ENCODE results near the gene SKOR1.

Gene SKOR1

DNA sequence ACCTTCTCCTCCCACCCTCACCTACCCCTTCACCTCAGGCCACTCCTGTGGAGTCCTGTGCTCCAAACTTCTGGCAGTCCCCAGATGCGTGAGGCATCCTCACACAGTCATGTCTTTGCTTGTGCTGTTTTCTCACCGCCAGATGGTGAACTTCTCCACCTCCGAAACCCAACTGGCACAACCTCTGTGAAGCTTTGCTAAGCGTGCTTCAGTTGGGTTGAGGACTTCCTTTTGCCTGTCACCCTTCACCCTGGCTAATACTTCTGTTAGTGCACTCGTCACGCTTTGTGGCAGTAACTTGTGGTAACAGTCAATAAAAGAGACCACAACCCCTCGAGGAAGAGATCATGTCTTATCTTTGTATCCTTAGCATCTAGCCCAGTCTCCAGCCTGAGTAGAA is 42.0 kb upstream of the SKOR1 start:
- H3K27me3 ChIP-seq (ENCODE audit: low read depth, low read length), result no peaks in the 10 kb centered on the region
- H3K4me3 ChIP-seq (ENCODE audit: low read depth in 1 of 2, low read length in 2 of 2), result no peak overlapping the region
- no peaks in the 10 kb centered on the region for H3K4me1 ChIP-seq (ENCODE audit: control insufficient read depth in 1 of 2, insufficient read depth in 2 of 2, low read length in 2 of 2)
- no peak overlapping the region for H3K27ac ChIP-seq (ENCODE audit: low read length)
- no peaks in the 10 kb centered on the region for H3K9me3 ChIP-seq (ENCODE audit: control insufficient read depth in 1 of 2, low read length in 2 of 2)
- peaks cover 0 to 10% of the 10 kb centered on the region in 2 donors for H3K36me3 ChIP-seq (ENCODE audit: control insufficient read depth in 1 of 2, insufficient read depth in 2 of 2, low read length in 2 of 2)

DNA sequence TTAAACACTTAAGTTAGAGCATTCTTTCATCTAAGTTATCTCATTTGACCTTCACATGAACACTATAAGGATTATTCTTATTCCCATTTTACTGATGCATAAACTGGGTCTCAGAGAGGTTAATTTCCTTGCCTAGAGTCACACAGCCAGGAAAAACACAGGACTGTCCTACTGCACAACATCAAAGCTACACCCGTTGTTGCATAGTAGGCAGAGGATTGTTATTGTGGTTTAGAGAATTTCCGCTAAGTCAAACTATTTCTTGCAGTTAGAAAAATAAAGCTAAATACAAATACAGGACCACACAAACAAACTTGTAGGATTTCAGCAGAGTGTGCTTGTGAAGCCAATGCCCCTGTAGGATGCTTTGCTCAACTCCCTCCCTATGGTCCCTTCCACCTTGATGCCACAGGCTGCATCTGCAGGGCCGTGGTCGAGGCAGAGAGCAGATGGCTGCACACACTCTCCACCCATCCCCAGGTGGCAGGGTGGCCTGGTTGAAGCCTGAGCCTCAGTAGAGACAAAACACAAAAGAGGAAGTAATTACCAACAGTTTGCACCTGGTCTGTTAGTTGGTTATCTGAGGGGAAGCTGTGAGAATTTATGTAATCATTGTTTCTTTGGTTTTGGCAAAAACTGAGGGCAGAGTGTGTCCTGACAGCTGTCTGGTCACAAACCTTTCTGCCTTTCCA is 41.1 kb upstream of the SKOR1 start:
- Histone ChIP-seq H3K27ac (ENCODE audit: low read length) (no peak overlapping the region), H3K9me3 (ENCODE audit: control insufficient read depth in 1 of 2, low read length in 2 of 2) (no peaks in the 10 kb centered on the region), H3K4me3 (ENCODE audit: low read depth in 1 of 2, low read length in 2 of 2) (no peak overlapping the region), H3K27me3 (ENCODE audit: low read depth, low read length) (no peaks in the 10 kb centered on the region), H3K4me1 (ENCODE audit: control insufficient read depth in 1 of 2, insufficient read depth in 2 of 2, low read length in 2 of 2) (no peaks in the 10 kb centered on the region), H3K36me3 (ENCODE audit: control insufficient read depth in 1 of 2, insufficient read depth in 2 of 2, low read length in 2 of 2) (peaks cover 0 to 10% of the 10 kb centered on the region in 2 donors)

DNA sequence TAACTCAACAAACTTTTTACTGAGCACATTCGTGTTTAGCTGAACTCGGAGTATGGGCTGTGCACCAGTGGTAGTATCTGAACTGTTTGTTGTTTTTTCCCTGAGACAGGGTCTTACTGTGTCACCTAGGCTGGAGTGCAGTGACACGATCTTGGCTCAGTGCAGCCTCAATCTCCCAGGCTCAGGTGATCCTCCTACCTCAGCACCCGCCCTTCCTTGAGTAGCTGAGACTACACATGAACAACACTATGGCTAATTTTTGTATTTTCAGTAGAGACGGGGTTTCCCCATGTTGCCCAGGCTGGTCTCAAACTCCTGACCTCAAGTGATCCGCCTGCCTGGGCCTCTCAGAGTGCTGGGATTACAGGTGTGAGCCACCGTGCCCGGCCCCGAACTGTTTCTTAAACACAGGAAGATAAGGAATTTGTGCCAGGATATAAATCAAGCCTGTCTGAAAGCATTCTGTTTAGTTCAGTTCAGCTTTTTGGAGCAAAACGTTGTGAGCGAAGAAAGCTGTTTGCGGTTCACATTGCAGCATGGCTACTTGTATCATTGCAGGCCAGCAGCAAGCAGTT is 40.4 kb upstream of the SKOR1 start:
- H3K27me3 ChIP-seq (ENCODE audit: low read depth, low read length), result no peaks in the 10 kb centered on the region
- peaks cover 0 to 10% of the 10 kb centered on the region in 2 donors for H3K36me3 ChIP-seq (ENCODE audit: control insufficient read depth in 1 of 2, insufficient read depth in 2 of 2, low read length in 2 of 2)
- no peaks in the 10 kb centered on the region for H3K9me3 ChIP-seq (ENCODE audit: control insufficient read depth in 1 of 2, low read length in 2 of 2)
- no peak overlapping the region for H3K27ac ChIP-seq (ENCODE audit: low read length)
- no peak overlapping the region for H3K4me3 ChIP-seq (ENCODE audit: low read depth in 1 of 2, low read length in 2 of 2)
- H3K4me1 ChIP-seq (ENCODE audit: control insufficient read depth in 1 of 2, insufficient read depth in 2 of 2, low read length in 2 of 2), result no peaks in the 10 kb centered on the region

DNA sequence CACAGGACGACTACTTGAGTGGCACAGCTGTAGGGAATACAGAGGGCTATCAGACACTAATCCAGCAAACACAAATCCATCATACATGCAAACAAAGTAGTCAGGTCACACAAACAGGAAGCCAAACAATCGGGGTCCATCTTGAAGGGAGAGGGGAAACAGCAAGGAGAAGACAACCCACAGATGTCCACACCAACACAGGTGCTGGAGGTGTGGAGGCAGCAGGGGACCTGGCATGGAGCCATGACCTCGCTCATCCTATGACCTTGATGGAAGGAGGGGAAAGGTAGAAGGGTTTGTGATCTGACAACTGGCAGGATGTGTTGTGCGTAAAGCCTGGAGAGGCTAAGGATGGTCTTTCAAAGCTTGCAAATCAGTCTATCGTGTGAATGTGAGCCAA is 39.9 kb upstream of the SKOR1 start:
- Histone ChIP-seq H3K9me3 (ENCODE audit: control insufficient read depth in 1 of 2, low read length in 2 of 2) (no peaks in the 10 kb centered on the region), H3K27ac (ENCODE audit: low read length) (no peak overlapping the region), H3K4me3 (ENCODE audit: low read depth in 1 of 2, low read length in 2 of 2) (no peak overlapping the region), H3K4me1 (ENCODE audit: control insufficient read depth in 1 of 2, insufficient read depth in 2 of 2, low read length in 2 of 2) (no peaks in the 10 kb centered on the region), H3K36me3 (ENCODE audit: control insufficient read depth in 1 of 2, insufficient read depth in 2 of 2, low read length in 2 of 2) (peaks cover 0 to 10% of the 10 kb centered on the region in 2 donors), H3K27me3 (ENCODE audit: low read depth, low read length) (no peaks in the 10 kb centered on the region)

DNA sequence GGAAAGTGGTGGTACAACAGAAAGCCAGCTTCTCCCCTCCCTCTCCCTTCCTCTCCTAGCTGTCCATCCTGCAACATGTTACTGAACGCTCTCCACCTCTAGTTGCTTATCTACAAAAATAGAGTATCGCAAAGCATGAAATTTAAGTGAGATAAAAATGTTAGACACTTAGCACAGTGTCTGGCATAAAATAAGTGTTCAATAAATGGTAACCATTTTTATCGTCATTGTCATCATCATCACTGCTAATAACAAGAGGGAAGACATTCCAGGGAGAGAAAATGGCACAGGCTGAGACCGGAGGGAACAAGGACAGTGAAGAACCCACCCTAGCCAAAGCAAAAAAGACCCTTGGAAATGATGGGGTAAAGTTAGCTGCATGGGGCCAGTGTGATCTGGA is 38.7 kb upstream of the SKOR1 start:
- Histone ChIP-seq H3K27me3 (ENCODE audit: low read depth, low read length) (no peaks in the 10 kb centered on the region), H3K27ac (ENCODE audit: low read length) (no peak overlapping the region), H3K36me3 (ENCODE audit: control insufficient read depth in 1 of 2, insufficient read depth in 2 of 2, low read length in 2 of 2) (peaks cover 0 to 16% of the 10 kb centered on the region in 2 donors), H3K4me1 (ENCODE audit: control insufficient read depth in 1 of 2, insufficient read depth in 2 of 2, low read length in 2 of 2) (no peaks in the 10 kb centered on the region), H3K9me3 (ENCODE audit: control insufficient read depth in 1 of 2, low read length in 2 of 2) (no peaks in the 10 kb centered on the region), H3K4me3 (ENCODE audit: low read depth in 1 of 2, low read length in 2 of 2) (no peak overlapping the region)

DNA sequence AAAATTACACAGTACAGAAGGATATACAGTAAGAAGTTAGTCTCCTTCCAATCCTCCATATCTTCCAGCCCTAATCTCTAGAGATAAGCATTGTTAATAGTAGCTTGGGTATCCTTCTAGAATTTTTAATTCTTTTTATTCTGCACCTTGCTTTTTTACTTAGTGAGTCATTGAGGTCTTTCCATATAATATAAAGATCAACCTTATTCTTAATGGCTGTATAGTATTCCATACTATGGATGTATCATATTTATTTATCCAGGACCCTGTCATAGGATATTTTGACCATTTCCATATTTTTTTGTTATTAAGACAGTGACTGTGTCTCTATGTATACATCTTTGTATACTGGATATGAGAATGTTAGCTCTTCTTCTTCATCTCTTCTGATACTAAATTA is 36.3 kb upstream of the SKOR1 start:
- Histone ChIP-seq H3K4me3 (ENCODE audit: low read depth in 1 of 2, low read length in 2 of 2) (no peak overlapping the region), H3K27me3 (ENCODE audit: low read depth, low read length) (no peaks in the 10 kb centered on the region), H3K36me3 (ENCODE audit: control insufficient read depth in 1 of 2, insufficient read depth in 2 of 2, low read length in 2 of 2) (peaks cover 0 to 9% of the 10 kb centered on the region in 2 donors), H3K4me1 (ENCODE audit: control insufficient read depth in 1 of 2, insufficient read depth in 2 of 2, low read length in 2 of 2) (no peaks in the 10 kb centered on the region), H3K27ac (ENCODE audit: low read length) (no peak overlapping the region), H3K9me3 (ENCODE audit: control insufficient read depth in 1 of 2, low read length in 2 of 2) (no peaks in the 10 kb centered on the region)

DNA sequence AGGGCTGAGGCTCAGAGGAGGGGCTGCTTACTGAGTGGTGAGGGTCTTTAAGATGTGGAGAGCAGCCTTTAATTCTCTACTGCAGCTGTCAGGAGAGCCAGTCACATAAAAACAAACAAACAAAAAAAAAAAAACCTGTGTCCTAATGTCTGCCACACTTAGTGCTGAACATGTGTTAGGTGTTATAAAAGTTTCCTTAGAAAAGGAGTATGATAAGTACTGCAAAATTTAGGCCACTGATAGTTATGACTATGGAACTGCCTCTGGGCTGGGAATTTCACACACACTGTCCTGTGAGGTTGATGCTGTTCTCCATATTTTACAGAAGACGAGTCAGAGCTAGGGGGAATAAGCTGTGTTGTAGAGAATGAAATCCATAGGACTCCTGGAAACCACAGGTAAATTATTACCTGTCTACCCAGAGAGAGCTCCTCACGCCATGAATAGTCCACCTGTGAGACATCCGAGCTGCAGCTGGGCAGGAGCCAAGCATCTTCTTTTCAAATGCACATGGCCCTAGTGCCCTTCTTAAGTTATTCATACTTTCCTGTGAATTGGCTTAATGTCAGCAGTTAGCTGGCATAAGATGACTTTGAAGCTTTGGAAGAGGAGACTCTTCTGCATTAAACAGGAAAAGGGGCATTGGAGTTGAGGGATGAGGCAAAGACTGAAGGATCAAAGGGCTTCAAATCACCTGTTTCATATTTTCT is 34.5 kb upstream of the SKOR1 start:
- no peak overlapping the region for H3K27ac ChIP-seq (ENCODE audit: low read length)
- no peak overlapping the region for H3K4me3 ChIP-seq (ENCODE audit: low read depth in 1 of 2, low read length in 2 of 2)
- no peaks in the 10 kb centered on the region for H3K4me1 ChIP-seq (ENCODE audit: control insufficient read depth in 1 of 2, insufficient read depth in 2 of 2, low read length in 2 of 2)

DNA sequence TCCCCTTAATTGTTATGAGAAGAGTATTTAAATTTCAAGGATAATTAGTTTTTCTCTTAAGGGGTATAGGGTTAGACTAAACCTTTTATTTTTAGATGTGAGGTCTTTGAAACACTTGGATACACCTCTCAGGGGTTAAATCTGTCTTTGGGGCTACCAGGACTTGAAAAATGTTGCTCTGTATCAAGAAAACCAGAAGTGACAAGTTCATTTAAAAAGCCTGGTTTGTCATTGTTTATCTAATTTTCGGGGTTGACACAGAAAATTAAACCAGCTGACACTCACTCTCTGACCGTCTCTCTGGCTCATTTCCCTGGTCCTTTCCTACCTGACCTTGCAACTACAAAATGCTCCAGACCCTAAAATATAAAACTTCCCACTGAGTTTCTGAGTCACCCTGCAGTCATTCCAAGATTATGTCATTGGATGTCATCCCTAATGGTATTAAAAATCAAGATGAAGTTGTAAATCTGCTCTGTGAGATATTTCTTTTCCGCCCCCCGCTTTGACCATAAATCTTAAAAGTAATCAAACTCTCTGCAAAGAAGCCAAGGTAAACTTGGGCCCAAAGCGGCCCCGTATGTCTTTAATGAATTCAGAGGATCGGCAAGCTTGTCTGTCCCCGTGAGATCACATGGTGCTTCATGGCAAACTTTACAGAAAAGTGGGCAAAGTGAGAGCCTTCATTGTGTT is 32.9 kb upstream of the SKOR1 start:
- H3K27me3 ChIP-seq (ENCODE audit: low read depth, low read length), result no peaks in the 10 kb centered on the region
- no peaks in the 10 kb centered on the region for H3K4me1 ChIP-seq (ENCODE audit: control insufficient read depth in 1 of 2, insufficient read depth in 2 of 2, low read length in 2 of 2)
- no peak overlapping the region for H3K27ac ChIP-seq (ENCODE audit: low read length)
- peaks cover 5 to 11% of the 10 kb centered on the region in 2 donors for H3K9me3 ChIP-seq (ENCODE audit: control insufficient read depth in 1 of 2, low read length in 2 of 2)
- H3K4me3 ChIP-seq (ENCODE audit: low read depth in 1 of 2, low read length in 2 of 2), result no peak overlapping the region
- H3K36me3 ChIP-seq (ENCODE audit: control insufficient read depth in 1 of 2, insufficient read depth in 2 of 2, low read length in 2 of 2), result peaks cover 0 to 21% of the 10 kb centered on the region in 2 donors

More for the DNA sequence above, 34.5 kb upstream of the SKOR1 start:
- no peaks in the 10 kb centered on the region for H3K27me3 ChIP-seq (ENCODE audit: low read depth, low read length)
- peaks cover 0 to 17% of the 10 kb centered on the region in 2 donors for H3K36me3 ChIP-seq (ENCODE audit: control insufficient read depth in 1 of 2, insufficient read depth in 2 of 2, low read length in 2 of 2)
- H3K9me3 ChIP-seq (ENCODE audit: control insufficient read depth in 1 of 2, low read length in 2 of 2), result peaks cover 5 to 11% of the 10 kb centered on the region in 2 donors

DNA sequence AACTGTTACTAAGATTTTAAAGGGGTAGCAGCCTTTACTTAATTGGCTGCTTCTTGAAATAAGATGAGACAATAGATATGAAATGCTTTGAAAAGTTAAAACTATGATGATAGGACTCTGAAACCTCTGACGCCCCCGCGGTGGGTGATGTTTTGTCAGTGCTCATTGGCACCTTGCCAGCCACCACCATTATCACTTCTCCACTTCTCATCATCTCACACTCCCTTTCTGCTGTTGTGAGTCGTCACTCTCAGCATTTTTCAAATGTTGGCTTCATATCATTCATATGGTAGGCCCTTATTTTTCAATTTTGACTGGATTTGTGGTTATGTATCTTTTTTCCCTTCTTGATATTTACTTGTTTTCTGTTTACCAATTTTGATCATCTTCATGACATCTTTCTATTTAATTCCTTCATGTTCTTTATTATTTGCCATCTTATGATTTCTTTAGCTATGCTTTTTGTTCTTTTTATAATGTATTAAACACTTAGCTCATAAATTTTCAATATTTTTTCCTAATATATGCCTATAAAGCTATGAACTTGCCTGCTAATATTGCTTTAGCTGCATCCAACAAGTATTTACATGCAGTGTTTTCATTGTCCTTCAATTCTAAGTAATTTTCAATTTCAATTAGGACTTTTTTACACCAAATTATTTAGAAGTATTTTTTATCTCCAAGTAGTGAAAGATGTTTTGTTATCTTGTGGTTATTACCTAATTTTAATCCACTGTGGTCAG is 30.3 kb upstream of the SKOR1 start:
- H3K36me3 ChIP-seq (ENCODE audit: control insufficient read depth in 1 of 2, insufficient read depth in 2 of 2, low read length in 2 of 2), result peaks cover 0 to 21% of the 10 kb centered on the region in 2 donors
- no peaks in the 10 kb centered on the region for H3K27me3 ChIP-seq (ENCODE audit: low read depth, low read length)

DNA sequence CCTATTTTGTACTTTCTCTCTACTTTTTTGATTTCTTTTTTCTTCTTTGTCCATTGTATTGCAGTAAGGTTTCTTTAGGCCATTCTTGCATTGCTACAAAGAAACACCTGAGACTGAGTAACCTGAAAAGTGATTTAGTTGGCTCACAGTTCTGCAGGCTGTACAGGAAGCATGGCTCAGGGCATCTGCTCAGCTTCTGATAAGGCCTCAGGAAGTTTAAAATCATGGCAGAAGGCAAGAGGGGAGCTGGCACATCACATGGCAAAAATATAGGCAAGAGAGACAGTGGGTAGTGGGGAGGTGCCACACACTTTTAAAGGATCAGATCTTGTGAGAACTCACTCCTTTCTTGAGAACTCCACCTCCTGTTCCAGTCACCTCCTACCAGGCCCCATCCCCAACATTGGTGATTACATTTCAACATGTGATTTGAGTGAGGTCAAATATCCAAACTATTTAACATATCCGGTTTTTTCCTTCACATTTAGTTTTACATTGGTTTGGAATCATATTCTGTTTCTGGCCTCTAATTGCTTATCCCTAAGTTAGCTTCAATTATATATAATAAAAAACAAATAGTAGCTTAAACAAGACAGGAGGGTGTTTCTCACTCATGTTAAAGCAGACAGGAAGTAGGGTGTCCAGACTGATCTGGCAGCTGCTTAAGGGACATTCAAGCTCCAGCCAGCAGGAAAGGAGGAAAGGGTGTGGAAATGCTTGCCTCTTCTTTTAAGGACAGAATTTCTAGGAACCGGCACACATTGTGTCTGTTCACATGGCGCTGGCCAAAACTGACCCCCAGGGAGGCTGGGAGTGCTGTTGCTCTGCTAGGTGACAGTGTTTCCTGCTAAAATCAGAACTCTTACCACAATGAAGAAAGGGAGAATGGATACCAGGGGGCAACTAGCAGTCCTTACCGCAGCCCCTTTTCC is 28.8 kb upstream of the SKOR1 start:
- Histone ChIP-seq H3K27me3 (ENCODE audit: low read depth, low read length) (no peaks in the 10 kb centered on the region), H3K27ac (ENCODE audit: low read length) (no peak overlapping the region), H3K4me1 (ENCODE audit: control insufficient read depth in 1 of 2, insufficient read depth in 2 of 2, low read length in 2 of 2) (no peaks in the 10 kb centered on the region), H3K36me3 (ENCODE audit: control insufficient read depth in 1 of 2, insufficient read depth in 2 of 2, low read length in 2 of 2) (peaks cover 0 to 17% of the 10 kb centered on the region in 2 donors), H3K9me3 (ENCODE audit: control insufficient read depth in 1 of 2, low read length in 2 of 2) (peaks cover 5 to 11% of the 10 kb centered on the region in 2 donors), H3K4me3 (ENCODE audit: low read depth in 1 of 2, low read length in 2 of 2) (no peak overlapping the region)

More for the DNA sequence above, 30.3 kb upstream of the SKOR1 start:
- Histone ChIP-seq H3K4me1 (ENCODE audit: control insufficient read depth in 1 of 2, insufficient read depth in 2 of 2, low read length in 2 of 2) (no peaks in the 10 kb centered on the region), H3K9me3 (ENCODE audit: control insufficient read depth in 1 of 2, low read length in 2 of 2) (peaks cover 5 to 11% of the 10 kb centered on the region in 2 donors), H3K27ac (ENCODE audit: low read length) (no peak overlapping the region), H3K4me3 (ENCODE audit: low read depth in 1 of 2, low read length in 2 of 2) (no peak overlapping the region)
